Stomach (tissue), 9 donors: ENCODE measurements around the gene TMCC1. TPM values are rescaled to one million over a fixed set of nuclear protein-coding genes. Genes with fewer than 3 reads are reported as not detected.

ENCODE experiments used
- DNase-seq, 2 donors: peaks; one replicate each; pipeline versions ENCODE4 v3.0.0 to v3.0.0-alpha.2; 2013 to 2019
- H3K27ac ChIP-seq, 5 donors: fragments of 200-600 bp in 4 of 5; sonication (generic) in 4 of 5; one replicate each; pipeline ENCODE4 v1.5.1; 2013 to 2019; ENCODE audit warnings: mild to moderate bottlenecking in 1 of 5, moderate library complexity in 1 of 5
- H3K27me3 ChIP-seq, 3 donors: fragments of 200-600 bp; sonication (generic); one replicate each; pipeline ENCODE4 v1.5.1; 2017 to 2019; ENCODE audit warnings: mixed run types in 1 of 3
- H3K36me3 ChIP-seq, 4 donors: fragments of 200-600 bp; sonication (generic); 1 replicate in 3 of 4; 2 replicates in 1 of 4; pipeline ENCODE4 v1.5.1; 2016 to 2019
- H3K4me1 ChIP-seq, 4 donors: fragments of 200-600 bp; sonication (generic); one replicate each; pipeline ENCODE4 v1.5.1; 2016 to 2019
- H3K4me3 ChIP-seq, 4 donors: fragments of 200-600 bp; sonication (generic) in 3 of 4; one replicate each; pipeline ENCODE4 v1.5.1; 2016 to 2019; ENCODE audit warnings: mild to moderate bottlenecking in 1 of 4
- H3K9me3 ChIP-seq, 4 donors: fragments of 200-600 bp; sonication (generic); one replicate each; pipeline ENCODE4 v1.5.1; 2016 to 2019
- CTCF ChIP-seq, 7 experiments: fragments of 450-650 bp in 4 of 7; fragments of 200-600 bp in 3 of 7; sonication (generic) in 3 of 7; IDR thresholded peaks; one replicate each; pipeline ENCODE4 v1.5.1; 2016 to 2019; ENCODE audit warnings: antibody characterized with exemption in 7 of 7, control low read depth in 2 of 7, mild to moderate bottlenecking in 1 of 7
- EP300 ChIP-seq: sonication (generic); formaldehyde crosslinking; IDR thresholded peaks from one replicate; pipeline ENCODE4 v1.6.1; 2017; ENCODE audit warnings: antibody characterized with exemption
- POLR2A ChIP-seq, 4 donors: fragments of 450-650 bp; IDR thresholded peaks; one replicate each; pipeline ENCODE4 v1.6.1; 2016; ENCODE audit warnings: antibody characterized with exemption in 4 of 4, control low read depth in 2 of 4, mild to moderate bottlenecking in 1 of 4, moderate library complexity in 1 of 4
- POLR2AphosphoS5 ChIP-seq, 3 donors: sonication (generic); formaldehyde crosslinking; IDR thresholded peaks; one replicate each; pipeline ENCODE4 v1.6.1; 2016; ENCODE audit warnings: antibody characterized with exemption in 3 of 3
- WGBS, 5 donors: extraction: QIAGEN DNeasy Blood & Tissue Kit in 3 of 5; methylation state at CpG; one replicate each; pipeline versions ENCODE4 v1.1.5 to v1.1.7; 2013 to 2018; 5-methylcytosine and 5-hydroxymethylcytosine counted together
- intact Hi-C: fragments of 100-400 bp; cut with DNase I; formaldehyde crosslinking; loops from one replicate; pipeline ENCODE4 v1.15.1; 2023; ENCODE audit warnings: low total_unique reads
- polyA plus RNA-seq, 3 donors: library from polyadenylated mRNA; stranded (reverse); fragments of 200-250 nt; gene quantifications; one replicate each; pipeline ENCODE4 v1.2.3, GENCODE V29; 2013
- total RNA-seq, 5 donors: library from RNA; depleted of rRNA; stranded (reverse); fragments of >200 nt; gene quantifications; one replicate each; pipeline versions ENCODE4 v1.1.0 to v1.2.3, GENCODE V29; 2014 to 2016
- donor health status: healthy with polysubstance abuse.
- donor health status: Bipolar disorder and iron deficiency.
- donor health status: healthy.

TMCC1 gene
- total and polyA plus RNA-seq, 8 donors = 5.0 to 26.6 (median 9.3) TPM

- Histone ChIP-seq H3K9me3 (no peaks in the 10 kb centered on the region), H3K36me3 (no peaks in the 10 kb centered on the region), H3K27ac (no peak overlapping the region), H3K27me3 (no peaks in the 10 kb centered on the region), H3K4me3 (no peak overlapping the region), H3K4me1 (peaks cover 0 to 20% (median 4%) of the 10 kb centered on the region in 4 donors)
- DNase-seq = no peak
- TF ChIP-seq CTCF (IDR thresholded peaks at IDR 0.05) (no peak), POLR2AphosphoS5 (IDR thresholded peaks at IDR 0.05) (no peak), POLR2A (IDR thresholded peaks at IDR 0.05) (no peak), EP300 (no peak)
- 91 to 95% (median 91%) methylated on average over 2 of the region's 2 CpGs for WGBS, 5 donors
- intact Hi-C loops = no loop called here
Measured at GRCh38 chr3:129741794-129742193, 151.7 kb downstream of the TMCC1 start.

- no peak for DNase-seq
- WGBS, 5 donors = 78 to 86% (median 80%) methylated on average over 3 of the region's 3 CpGs
- Histone ChIP-seq H3K36me3 (no peaks in the 10 kb centered on the region), H3K27me3 (no peaks in the 10 kb centered on the region), H3K4me3 (no peak overlapping the region), H3K27ac (no peak overlapping the region), H3K4me1 (peaks cover 0 to 10% (median 3%) of the 10 kb centered on the region in 4 donors), H3K9me3 (no peaks in the 10 kb centered on the region)
- intact Hi-C loops = no loop called here
- TF ChIP-seq EP300 (no peak), CTCF (IDR thresholded peaks at IDR 0.05) (no peak), POLR2AphosphoS5 (IDR thresholded peaks at IDR 0.05) (no peak), POLR2A (IDR thresholded peaks at IDR 0.05) (no peak)
Measured at GRCh38 chr3:129740090-129740489, 153.4 kb downstream of the TMCC1 start.

GRCh38 chr3:129739634-129740033 is 153.9 kb downstream of the TMCC1 start:
- Histone ChIP-seq H3K4me1 (peaks cover 0 to 8% (median 3%) of the 10 kb centered on the region in 4 donors), H3K4me3 (no peak overlapping the region), H3K9me3 (no peaks in the 10 kb centered on the region), H3K27me3 (no peaks in the 10 kb centered on the region), H3K36me3 (no peaks in the 10 kb centered on the region), H3K27ac (no peak overlapping the region)
- no peak for DNase-seq
- 91 to 98% (median 97%) methylated on average over 3 of the region's 3 CpGs for WGBS, 5 donors
- intact Hi-C loops = no loop called here
- TF ChIP-seq POLR2A (IDR thresholded peaks at IDR 0.05) (no peak), POLR2AphosphoS5 (IDR thresholded peaks at IDR 0.05) (no peak), CTCF (IDR thresholded peaks at IDR 0.05) (no peak), EP300 (no peak)

GRCh38 chr3:129738172-129738571 is 155.3 kb downstream of the TMCC1 start:
- no peaks in the 10 kb centered on the region for H3K36me3 ChIP-seq
- DNase-seq = no peak
- TF ChIP-seq POLR2A (IDR thresholded peaks at IDR 0.05) (no peak), POLR2AphosphoS5 (IDR thresholded peaks at IDR 0.05) (no peak), CTCF (IDR thresholded peaks at IDR 0.05) (no peak), EP300 (no peak)
- no peaks in the 10 kb centered on the region for H3K4me1 ChIP-seq
- WGBS, 5 donors = 74 to 90% (median 87%) methylated on average over 5 of the region's 5 CpGs
- no peaks in the 10 kb centered on the region for H3K9me3 ChIP-seq
- no peaks in the 10 kb centered on the region for H3K27me3 ChIP-seq
- H3K27ac ChIP-seq = no peak overlapping the region
- no peak overlapping the region for H3K4me3 ChIP-seq
- intact Hi-C loops = no loop called here
